HG03439 (cell line): ENCODE data around the gene GNPAT.

ENCODE experiments used
- ATAC-seq: cut with Tn5 transposase; IDR thresholded peaks from one replicate; pipeline ENCODE4 v1.9.1; 2021; ENCODE audit warnings: mild to moderate bottlenecking, moderate library complexity; ENCODE audit not compliant: unreplicated experiment

Gene GNPAT

DNA sequence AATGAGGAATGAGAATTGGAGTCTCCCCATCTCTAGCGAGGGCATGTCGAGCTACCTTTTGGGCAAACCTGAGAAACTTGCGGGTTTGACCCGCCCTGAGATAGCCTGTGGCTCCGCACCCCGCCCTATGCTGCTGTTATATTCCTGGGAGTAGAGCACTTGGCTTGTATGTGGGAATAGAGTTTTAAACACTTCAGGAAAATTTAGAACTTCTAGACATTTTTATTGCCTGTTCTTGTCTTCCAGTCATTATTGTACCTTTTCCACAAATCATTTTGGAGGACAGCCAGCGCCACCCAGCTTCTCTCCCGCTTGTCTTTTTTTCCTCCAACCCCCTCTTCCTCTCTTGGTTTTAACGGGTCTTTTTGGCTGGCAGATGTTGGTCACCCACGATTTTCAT lies 738 bp downstream of the GNPAT start:
- ATAC-seq = no peak

GRCh38 chr1:231242516-231243198 lies 1.6 kb downstream of the GNPAT start:
- no peak for ATAC-seq

- ATAC-seq = no peak
Measured at GRCh38 chr1:231248778-231249177, 7.8 kb downstream of the GNPAT start.

DNA sequence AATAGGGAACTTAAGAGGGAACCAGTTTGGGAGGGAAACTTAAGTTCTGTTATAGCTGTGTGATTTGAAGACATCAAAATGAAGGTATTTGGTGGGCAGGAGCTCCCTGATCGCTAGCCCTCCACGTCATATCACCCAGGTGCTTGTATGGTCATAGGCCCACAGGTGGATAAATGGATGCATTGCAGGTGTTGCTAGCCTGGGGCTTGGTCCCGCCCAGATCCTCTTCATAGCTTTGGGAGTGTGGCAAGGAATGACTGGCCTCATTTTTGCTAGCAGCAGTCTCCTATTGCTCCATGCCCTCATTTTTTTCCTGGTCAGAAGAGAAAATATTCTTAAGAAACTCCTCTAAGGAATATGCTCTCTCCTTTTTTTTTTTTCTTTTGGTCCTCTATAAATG lies 11.3 kb downstream of the GNPAT start:
- ATAC-seq = no peak

GRCh38 chr1:231260351-231260750 lies 19.3 kb downstream of the GNPAT start:
- no peak for ATAC-seq

DNA sequence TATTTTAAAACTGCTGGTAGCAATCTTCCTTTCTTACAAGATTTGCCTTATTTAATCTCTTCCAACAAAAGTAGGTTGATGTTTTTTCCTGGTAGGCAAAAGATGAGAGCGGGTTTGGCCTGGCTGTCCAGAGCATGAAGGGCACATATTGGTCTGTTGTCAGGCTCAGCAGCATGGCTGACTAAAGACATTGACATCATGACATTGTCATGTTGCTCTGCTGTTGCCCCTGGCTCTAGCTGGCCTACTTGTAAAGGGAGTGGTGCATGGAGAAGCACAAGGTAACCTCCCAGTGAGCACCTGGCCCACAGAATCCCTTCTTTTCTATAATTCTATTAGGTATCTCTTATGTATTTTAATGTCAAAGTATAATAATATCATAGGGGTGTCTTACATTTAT lies 23.6 kb downstream of the GNPAT start:
- ATAC-seq = no peak

- ATAC-seq = no peak
Measured at GRCh38 chr1:231265379-231265778, 24.4 kb downstream of the GNPAT start.

DNA sequence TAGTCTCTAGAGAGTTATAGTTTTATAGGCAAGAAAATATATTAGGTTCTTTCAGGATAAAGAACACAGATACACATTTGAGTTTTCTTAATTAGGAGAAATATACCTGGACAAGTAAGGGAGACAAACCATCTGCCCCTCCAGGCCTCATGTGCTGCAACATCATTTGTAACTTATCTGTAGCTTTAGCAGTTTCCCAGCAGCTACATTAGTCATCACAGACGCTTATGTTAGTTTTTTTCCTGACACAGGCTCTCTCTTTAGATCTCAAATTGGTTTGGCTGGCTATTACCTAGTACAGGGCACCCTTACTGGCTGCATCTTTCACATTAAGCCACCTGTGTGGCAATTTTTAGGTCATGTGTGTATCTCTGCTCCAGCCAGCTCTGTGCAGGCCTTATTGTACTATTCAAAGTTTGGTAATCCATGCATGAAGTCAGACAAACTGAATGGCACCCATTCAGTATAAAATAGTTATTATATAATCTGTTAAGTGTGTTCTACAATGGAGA lies 25.9 kb downstream of the GNPAT start:
- ATAC-seq = no peak

DNA sequence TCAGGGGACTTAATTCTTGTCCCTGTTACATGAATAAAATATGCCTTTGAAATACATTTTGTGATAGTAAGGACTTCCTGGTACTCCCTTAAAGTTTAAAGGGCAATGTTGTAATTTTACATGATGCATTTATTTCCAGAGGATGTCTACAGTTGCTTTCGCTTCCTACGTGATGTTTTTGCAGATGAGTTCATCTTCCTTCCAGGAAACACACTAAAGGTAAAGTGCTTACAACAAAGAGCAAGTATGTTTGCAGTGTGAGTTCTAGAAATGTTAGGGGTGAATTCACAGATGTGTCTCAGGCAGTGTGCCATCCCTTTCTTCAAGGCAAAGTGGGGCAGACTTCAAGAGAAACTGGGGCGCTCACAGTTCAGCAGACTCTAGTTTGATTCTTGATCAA lies 31.2 kb downstream of the GNPAT start:
- no peak for ATAC-seq

- no peak for ATAC-seq
Measured at GRCh38 chr1:231272880-231273279, 31.9 kb downstream of the GNPAT start.

GRCh38 chr1:231274119-231274825 lies 33.3 kb downstream of the GNPAT start:
- no peak for ATAC-seq

GRCh38 chr1:231278100-231278790 lies 37.2 kb downstream of the GNPAT start:
- ATAC-seq = no peak

DNA sequence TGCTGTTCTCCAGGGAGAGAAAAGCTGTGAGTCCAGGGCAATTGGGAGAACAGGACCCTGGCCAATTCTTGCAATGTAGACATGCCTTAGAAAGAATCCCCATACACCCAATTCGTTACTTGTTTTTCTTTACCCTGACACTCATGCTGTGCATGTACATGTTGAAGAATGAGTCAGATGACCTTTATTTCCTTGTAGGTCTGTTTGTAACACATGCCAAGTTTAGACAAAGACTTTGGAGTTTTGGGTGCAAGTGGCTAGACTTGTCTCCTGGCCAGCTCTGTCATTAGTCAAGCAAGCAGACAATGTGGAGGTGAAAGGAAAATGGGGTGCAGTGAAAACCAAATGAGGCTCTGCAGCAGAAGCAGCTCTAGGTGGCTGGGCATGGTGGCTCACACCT lies 38.1 kb downstream of the GNPAT start:
- no peak for ATAC-seq

DNA sequence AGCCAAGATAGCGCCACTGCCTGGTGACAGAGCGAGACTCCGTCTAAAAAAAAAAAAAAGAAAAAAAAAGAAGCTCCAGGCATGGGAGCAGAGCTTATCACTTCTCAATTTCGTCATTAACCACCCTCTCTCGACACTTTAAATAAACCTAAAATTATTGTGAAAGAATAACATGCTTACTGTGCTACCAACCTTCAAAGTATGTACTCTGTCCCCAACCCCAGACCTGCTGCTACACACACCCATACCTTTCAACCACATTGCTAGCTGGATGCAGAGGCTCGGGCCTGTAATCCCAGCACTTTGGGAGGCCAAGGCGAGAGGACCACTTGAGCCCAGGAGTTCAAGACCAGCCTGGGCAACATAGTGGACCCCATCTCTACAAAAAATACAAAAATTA lies 38.7 kb downstream of the GNPAT start:
- no peak for ATAC-seq

GRCh38 chr1:231284441-231284840 lies 43.4 kb downstream of the GNPAT start:
- ATAC-seq = no peak

DNA sequence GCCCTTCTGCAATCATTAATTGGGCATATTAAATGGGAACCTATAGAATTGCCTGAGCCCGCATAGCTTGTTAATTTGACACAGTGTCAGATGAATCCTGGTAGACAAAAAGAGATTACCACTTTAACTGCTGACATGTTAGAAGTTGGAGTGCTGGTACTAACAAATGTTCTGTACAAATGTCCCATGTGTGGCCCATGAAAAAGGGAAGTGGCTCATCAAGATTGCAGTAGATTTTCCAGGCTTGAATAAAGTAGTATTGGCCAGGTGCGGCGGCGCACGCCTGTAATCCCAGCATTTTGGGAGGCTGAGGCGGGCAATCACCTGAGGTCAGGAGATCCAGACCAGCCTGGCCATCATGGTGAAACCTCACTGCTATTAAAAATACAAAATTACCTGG lies 45.6 kb downstream of the GNPAT start:
- no peak for ATAC-seq

DNA sequence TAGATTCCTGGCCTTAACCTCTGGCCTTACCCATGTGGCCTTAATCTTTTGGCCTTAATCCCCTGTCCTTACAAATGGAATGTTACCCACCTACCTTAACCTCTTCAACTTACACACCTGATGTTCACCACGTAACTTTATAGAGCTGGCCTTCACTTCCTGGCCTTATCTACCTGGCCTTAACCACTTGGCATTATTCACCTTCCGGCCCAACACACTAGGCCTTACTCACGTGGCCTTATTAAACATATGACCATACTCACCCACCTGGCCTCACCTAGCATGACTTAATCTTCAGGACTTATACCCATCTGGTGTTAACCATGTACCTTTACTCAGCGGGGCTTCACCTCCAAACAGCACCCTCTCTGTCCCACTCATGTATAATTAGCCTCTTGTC lies 54.9 kb downstream of the GNPAT start:
- ATAC-seq = no peak

DNA sequence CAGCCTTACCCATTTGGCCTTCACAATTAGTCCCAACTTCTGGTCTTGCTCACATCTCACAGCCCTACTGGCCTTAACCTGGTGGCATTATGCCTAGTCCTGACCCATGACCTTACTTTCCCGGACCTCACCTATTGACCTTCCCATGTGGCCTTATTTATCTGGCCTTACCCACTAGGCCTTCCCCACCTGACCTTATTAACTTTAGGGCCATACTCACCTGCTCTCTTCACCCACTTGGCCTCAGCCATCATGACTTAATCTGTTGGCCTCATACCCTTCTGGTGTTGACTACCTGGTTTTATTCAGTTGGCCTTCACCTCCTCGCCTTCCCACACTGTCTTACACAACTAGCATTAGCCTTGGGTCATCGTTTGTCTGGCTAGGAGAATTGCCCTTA lies 61.0 kb downstream of the GNPAT start:
- no peak for ATAC-seq

- ATAC-seq = no peak
Measured at GRCh38 chr1:231310391-231310934, 69.5 kb downstream of the GNPAT start.

- no peak for ATAC-seq
Measured at GRCh38 chr1:231311720-231312431, 70.9 kb downstream of the GNPAT start.

DNA sequence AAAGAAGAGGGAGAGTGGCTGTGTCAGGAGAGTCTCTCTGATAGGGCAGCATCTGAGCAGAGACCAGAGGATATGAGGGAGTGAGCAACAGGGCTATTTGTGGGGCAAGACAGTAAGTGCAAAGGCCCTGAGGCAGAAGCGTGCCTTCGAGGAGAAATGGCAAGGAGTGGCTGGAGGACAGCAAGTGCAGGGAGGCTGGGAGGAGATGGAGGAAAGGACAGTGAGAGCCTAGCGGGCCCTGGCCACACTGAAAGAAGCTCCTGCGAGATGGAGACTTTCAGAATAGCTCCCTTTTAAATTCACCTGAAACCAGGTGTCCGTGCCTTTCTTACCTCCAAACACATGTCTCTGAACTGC lies 71.4 kb downstream of the GNPAT start:
- no peak for ATAC-seq
